ENCODE results near the gene SCYGR4. TPM values are rescaled to one million over a fixed set of nuclear protein-coding genes. Genes with fewer than 3 reads are reported as not detected.

Gene SCYGR4
- total RNA-seq, 1 experiment from 2014 or later = not detected

DNA sequence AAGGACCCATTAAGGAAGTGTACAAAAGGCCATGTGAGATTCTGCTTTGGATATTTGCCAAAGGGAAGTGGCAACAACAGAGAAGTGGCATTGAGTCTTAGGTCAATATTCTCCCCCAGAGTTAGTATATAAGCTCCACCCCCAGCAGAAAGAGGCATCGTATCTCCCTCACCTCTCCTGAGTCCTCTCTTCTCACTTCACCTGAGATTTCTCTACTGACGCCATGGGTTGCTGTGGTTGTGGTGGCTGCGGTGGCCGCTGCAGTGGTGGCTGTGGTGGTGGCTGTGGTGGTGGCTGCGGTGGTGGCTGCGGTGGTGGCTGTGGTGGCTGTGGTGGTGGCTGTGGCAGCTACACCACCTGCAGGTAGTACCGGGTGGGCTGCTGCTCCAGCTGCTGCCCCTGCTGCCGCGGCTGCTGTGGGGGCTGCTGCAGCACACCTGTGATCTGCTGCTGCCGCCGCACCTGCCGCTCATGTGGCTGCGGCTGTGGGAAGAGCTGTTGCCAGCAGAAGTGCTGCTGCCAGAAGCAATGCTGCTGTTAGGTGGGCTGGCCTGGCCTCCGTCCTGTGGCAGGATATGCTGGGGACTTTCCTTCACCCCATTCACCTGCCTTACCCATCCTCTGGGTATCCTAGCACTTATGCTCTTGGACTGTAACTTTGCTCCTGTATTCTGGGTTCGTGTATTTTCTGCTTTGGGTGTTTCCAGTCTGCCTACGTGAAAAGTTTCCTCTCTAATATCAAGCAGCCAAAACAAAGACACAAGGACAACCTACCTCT lies 8.5 kb upstream of the SCYGR4 start:
- H3K36me3 ChIP-seq = no peaks in the 10 kb centered on the region
- no peaks in the 10 kb centered on the region for H3K9me3 ChIP-seq
- H3K27me3 ChIP-seq = no peaks in the 10 kb centered on the region
- no peak for DNase-seq
- no peak overlapping the region for H3K4me3 ChIP-seq

DNA sequence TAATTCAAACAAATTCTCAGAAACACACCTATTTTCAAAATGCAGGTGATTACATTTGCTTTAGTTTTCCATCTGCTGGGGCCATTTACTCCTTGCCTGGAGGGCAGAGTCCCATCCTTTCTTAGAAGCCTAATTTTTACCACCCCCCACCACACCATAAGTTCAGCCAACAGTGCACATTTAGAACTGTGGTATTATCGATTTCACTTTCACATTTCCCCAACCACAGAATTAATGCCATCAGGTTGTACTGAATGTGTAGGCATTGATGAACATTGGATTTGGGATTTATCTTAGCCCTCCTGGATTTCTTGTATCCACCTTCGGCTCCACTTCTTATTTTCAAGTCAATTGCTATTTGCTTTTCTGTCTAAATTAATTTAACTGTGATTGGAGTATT lies 7.2 kb upstream of the SCYGR4 start:
- Histone ChIP-seq H3K4me3 (no peak overlapping the region), H3K27me3 (no peaks in the 10 kb centered on the region), H3K36me3 (no peaks in the 10 kb centered on the region), H3K9me3 (no peaks in the 10 kb centered on the region)
- DNase-seq = no peak

DNA sequence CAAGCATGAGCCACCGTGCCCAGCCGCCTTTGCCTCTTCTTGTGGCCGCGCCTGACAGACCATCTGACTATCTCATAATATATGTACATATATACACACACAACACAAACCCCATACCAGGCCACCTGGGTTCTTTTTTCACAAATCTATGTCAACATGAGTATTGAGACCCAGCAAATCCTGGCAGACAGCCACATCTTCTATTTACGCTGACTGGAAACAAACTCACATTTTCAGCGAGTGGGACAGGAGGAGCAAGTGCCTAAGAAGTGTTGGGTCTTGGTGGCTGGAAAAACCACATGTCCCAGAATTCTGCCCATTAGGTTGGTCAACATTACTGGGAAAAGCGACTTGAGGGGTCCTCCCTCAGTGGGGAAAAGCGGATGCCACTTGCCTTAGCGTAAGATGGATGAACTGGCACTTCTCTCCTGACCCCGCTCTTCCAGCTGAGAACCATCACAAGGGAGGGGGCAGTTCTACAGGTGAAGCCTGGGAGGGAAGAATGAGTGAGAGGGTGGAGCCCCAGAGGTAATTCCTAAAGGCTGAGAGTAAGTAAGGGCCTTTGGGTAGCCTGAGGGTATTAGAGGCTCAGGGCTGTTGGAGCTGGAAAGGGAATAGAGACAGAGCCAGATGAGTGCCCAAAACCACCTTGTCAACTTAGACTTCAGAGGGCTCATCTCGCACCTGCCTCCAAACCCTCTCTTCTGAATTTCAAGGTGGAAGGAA lies 4.6 kb upstream of the SCYGR4 start:
- no peak for DNase-seq
- Histone ChIP-seq H3K36me3 (no peaks in the 10 kb centered on the region), H3K27me3 (no peaks in the 10 kb centered on the region), H3K9me3 (no peaks in the 10 kb centered on the region), H3K4me3 (no peak overlapping the region)

DNA sequence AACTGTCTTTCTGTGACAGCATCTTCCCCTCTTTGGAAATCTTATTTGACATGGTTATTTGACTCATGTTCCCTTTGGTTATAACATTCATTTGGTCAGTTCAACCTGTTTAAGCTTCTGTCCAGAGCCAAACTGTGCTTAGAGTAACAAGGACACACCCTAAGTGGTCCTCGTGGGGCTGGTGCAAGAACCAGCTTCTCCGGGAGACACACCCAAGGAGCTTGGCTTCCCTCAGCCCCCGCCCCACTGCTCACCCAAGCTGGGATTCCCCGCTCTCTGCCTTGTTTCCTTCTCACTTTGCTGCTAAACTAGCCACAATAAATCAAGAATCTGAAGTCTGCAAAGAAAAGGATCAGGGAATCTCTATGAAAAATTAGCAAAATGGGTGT lies 4.0 kb upstream of the SCYGR4 start:
- no peak for DNase-seq
- H3K4me3 ChIP-seq = no peak overlapping the region
- no peaks in the 10 kb centered on the region for H3K27me3 ChIP-seq
- H3K36me3 ChIP-seq = no peaks in the 10 kb centered on the region
- H3K9me3 ChIP-seq = no peaks in the 10 kb centered on the region

DNA sequence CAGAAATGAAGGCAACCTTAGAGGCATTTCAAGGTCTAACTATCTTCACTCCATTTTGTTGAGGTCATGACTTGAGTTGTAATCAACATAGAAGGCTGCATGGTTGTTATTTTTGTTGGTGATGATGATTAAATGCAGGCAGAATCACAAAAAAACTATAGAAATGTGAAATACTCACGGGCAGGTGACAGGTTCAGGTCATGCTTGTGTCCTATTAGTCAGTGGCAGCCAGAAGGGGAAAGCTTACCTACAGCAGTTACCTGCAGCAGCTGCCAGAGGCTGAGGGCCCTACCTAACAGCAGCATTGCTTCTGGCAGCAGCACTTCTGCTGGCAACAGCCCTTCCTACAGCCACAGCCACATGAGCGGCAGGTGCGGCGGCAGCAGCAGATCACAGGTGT lies 3.1 kb upstream of the SCYGR4 start:
- no peaks in the 10 kb centered on the region for H3K9me3 ChIP-seq
- H3K36me3 ChIP-seq = no peaks in the 10 kb centered on the region
- H3K27me3 ChIP-seq = no peaks in the 10 kb centered on the region
- no peak for DNase-seq
- H3K4me3 ChIP-seq = no peak overlapping the region

DNA sequence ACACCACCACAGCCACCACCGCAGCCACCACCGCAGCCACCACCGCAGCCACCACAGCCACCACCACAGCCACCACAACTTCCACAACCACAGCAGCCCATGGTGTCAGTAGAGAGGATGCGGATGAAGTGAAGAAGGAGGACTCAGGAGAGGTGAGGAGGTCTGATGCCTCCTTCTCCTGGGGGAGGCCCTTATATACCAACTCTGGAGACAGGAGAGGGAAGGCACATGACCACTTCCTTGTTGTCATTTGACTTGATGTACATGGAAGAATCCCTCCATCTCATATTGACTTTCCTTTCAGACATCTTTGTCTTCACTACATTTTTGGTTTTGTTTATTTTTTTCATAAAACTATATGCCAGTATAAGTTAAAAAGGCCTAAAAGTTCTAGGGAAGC lies 2.6 kb upstream of the SCYGR4 start, which contains the start of gene SCYGR3:
Gene SCYGR3 (minus strand): TSS at position 101 of the 400 bp plus-strand sequence. CDS start 0 bp downstream, at position 101.
- H3K36me3 ChIP-seq = no peaks in the 10 kb centered on the region
- no peak for DNase-seq

DNA sequence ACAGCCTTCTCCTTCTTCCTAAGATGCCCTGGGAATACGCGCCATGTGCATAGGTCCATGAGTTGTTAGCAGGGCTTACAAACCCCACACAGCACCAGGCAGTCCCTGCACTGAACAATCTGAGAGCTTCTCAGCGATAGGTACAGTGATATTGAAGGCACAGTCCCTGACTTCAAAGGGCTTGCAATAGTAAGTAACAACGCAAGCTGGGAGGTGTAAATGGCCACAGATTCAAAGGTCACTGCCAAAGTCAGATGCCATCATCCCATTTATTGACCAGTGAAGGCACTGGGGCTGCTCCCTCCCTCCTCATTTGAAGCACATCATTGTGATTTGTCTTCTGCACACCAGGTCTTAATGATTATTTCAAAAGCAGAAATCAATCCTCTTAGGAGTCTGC lies 2.1 kb upstream of the SCYGR4 start:
- Histone ChIP-seq H3K27me3 (no peaks in the 10 kb centered on the region), H3K9me3 (no peaks in the 10 kb centered on the region), H3K4me3 (no peak overlapping the region), H3K36me3 (no peaks in the 10 kb centered on the region)
- no peak for DNase-seq

More for the DNA sequence above, 2.6 kb upstream of the SCYGR4 start, which contains the start of gene SCYGR3:
- no peaks in the 10 kb centered on the region for H3K27me3 ChIP-seq
- H3K9me3 ChIP-seq = no peaks in the 10 kb centered on the region
- no peak within 1 kb of the TSS for H3K4me3 ChIP-seq

DNA sequence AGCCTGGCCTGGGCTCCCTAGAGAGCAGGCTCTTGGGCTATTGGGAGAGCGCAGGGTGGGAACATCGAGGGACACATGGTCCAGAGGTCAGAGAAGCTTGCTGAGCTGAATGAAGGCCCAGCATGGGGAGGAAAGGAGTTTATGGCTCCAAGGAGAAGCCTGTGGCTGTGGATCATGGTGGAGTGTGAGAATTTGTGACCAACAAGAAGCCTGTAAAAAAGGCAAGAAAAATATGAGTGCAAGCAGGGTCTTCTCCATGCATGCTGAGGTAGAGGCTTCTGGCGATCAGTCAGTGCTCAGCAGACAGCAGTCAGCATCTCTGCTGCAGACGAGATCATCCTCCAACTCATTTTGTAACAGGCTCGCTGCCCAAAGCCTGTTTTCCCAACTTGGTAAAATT lies 1.4 kb upstream of the SCYGR4 start:
- no peaks in the 10 kb centered on the region for H3K27me3 ChIP-seq
- H3K9me3 ChIP-seq = no peaks in the 10 kb centered on the region
- DNase-seq = no peak
- no peaks in the 10 kb centered on the region for H3K36me3 ChIP-seq
- no peak overlapping the region for H3K4me3 ChIP-seq

DNA sequence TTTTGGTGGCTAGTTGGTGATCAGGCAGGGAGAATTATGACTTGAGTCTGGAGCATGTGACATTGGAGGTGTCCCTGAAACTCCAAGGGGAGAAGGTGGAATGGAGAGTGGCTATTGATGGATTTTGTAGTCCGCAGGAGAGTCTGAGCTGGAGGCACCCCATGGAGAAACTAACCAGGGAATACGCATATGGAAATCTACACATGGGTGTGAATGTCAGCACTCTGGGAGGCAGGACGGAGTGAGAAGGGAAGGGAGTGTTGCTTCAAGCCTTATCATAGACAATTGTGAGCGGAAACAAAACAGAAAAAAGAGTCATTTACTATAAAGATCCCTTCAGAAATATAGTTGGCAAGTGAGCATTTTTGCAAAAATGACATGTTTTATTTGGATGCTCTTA lies 667 bp upstream of the SCYGR4 start:
- Histone ChIP-seq H3K4me3 (no peak overlapping the region), H3K27me3 (no peaks in the 10 kb centered on the region)
- no peak for DNase-seq

DNA sequence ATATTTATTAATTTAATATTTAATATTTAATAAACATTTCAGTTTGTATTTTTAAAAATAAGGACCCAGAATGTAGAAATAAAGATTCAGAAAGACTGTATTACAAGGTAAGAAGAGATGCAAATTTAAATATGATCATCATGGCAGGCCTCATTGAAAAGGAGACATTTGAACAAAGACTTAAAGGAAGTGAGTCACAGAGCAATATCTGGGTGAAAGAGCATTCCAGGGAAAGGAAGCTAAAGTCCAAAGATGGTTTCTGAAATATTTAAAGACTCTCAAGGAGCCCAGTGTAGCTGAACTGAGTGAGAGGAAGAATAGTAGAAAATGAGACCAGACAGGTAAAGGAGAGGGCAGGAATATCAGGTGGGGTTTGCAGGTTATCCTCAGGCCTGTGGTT lies 5.9 kb downstream of the SCYGR4 start:
- Histone ChIP-seq H3K27me3 (no peaks in the 10 kb centered on the region), H3K36me3 (no peaks in the 10 kb centered on the region), H3K9me3 (peaks cover 4% of the 10 kb centered on the region), H3K4me3 (no peak overlapping the region)
- no peak for DNase-seq

More for the DNA sequence above, 667 bp upstream of the SCYGR4 start:
- Histone ChIP-seq H3K9me3 (no peaks in the 10 kb centered on the region), H3K36me3 (no peaks in the 10 kb centered on the region)

DNA sequence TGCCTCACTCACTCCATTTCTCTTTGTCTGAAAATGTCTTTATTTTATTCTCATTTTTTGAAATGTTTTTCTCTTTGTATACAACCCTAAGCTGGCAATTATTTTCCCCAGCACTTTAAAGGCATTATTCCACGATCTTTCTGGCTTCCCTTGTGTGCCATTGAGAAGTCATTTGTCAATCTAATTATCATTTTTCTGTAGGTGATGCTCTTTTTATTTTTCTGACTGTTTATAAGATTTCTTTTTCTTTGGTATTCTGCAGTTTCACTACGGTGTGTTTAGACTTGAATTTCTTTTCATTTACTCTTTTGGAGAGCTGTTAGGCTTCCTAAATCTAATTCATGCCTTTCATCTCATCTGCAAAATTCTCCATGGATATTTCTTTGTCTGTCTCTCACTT lies 8.1 kb downstream of the SCYGR4 start:
- H3K9me3 ChIP-seq = peaks cover 4% of the 10 kb centered on the region
- H3K27me3 ChIP-seq = no peaks in the 10 kb centered on the region

DNA sequence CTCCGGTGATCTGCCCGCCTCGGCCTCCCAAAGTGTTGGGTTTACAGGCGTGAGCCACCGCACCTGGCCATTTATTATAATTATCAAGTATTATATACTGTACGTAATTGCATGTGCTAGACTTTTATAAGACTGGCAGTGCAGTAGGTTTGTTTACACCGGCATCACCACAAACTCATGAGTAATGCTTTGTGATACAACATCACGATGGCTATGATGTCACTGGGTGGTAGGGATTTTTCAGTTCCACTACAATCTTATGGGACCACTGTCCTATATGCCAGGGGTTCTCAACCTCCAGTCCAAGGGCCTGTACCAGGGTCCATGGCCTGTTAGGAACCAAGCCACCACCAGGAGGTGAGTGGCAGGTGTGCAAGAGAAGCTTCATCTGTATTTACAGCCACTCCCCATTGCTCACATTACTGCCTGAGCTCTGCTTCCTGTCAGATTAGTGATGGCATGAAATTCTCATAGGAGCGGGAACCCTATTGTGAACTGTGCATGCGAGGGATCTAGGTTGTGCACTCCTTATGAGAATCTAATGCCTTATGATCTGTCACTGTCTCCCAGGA lies 9.4 kb downstream of the SCYGR4 start:
- peaks cover 4% of the 10 kb centered on the region for H3K9me3 ChIP-seq
- H3K27me3 ChIP-seq = no peaks in the 10 kb centered on the region
- no peak overlapping the region for H3K4me3 ChIP-seq
- DNase-seq = no peak
- no peaks in the 10 kb centered on the region for H3K36me3 ChIP-seq

More for the DNA sequence above, 8.1 kb downstream of the SCYGR4 start:
- DNase-seq = no peak
- H3K36me3 ChIP-seq = no peaks in the 10 kb centered on the region
- H3K4me3 ChIP-seq = no peak overlapping the region

DNA sequence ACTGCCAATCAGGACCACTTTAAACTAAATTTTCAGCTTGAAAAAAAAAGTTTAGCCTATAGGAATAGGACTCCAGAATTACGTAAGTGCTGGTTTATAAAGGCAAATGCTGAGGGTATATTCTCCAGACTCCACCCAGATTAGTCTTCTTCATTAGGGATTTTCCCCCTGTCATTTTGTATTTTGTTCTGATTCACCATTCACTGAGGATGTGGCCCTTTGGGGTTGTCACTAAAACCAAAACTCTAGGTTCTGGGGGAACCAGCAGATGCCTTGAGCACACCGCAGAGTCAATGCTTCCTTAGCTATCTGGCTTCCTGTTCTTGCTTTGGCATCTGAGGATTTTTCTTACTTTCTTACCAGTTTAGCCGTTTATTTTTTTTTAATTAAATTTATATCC lies 10.5 kb downstream of the SCYGR4 start:
- Histone ChIP-seq H3K9me3 (peaks cover 1% of the 10 kb centered on the region), H3K4me3 (no peak overlapping the region), H3K27me3 (no peaks in the 10 kb centered on the region), H3K36me3 (no peaks in the 10 kb centered on the region)
- DNase-seq = no peak

DNA sequence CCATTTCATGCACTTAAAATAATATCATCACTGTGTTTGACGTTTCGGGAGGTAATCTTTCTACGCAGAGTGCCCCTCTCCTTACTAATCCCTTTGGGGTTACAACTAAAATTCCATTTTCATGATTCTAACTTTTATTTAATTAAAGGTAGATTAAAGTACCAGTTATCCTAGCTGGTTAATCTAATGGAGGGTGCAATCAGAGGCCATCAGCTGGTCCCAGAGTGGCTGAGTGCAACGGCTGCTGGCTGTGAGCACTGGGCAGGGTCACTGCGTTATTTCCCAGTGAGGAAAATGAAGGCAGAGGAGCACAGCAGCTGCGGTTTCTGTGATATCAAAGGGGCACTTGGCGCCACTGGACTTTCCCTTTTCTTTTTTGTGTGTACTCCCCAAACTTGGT lies 12.1 kb downstream of the SCYGR4 start:
- Histone ChIP-seq H3K27me3 (no peaks in the 10 kb centered on the region), H3K36me3 (no peaks in the 10 kb centered on the region), H3K9me3 (no peaks in the 10 kb centered on the region), H3K4me3 (no peak overlapping the region)
- DNase-seq = no peak

DNA sequence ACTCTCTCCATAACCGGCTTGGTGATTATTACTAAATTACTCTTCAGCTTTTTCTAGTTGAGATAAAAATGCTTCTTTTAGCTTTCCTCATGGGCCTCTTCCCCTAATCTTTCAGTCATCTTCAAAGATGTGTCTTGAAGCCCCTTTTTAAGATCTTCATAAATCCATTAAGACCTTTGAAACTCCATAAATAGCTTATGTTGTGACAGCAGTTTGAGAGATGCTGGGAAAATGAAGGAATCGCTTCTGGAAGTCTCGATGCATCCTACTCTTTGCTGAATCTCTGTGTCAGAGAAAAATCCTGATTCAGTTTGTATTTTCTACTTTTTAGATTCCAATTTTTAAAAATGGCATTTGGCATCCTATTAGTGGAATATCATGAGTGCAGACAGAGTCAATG lies 13.0 kb downstream of the SCYGR4 start:
- no peak for DNase-seq
- H3K9me3 ChIP-seq = no peaks in the 10 kb centered on the region
- H3K27me3 ChIP-seq = no peaks in the 10 kb centered on the region
- no peak overlapping the region for H3K4me3 ChIP-seq
- H3K36me3 ChIP-seq = no peaks in the 10 kb centered on the region

DNA sequence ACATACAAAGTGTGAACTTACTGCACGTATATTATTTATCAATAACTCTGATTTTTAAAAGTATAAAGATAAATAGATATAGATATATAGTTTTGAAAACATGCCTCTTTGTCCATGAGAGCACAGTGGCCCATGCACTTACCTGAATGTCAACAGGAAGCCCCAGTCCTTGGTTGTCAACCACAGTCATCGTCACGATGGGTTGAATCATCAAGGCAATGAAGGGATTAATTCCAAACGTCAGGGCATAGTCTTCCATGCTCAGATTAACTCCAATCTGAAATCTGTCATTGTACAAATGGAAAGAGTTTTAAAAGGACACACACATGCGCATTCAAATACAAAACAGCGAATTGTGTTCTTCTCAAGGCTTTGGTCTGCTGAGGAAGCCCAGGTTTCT lies 15.5 kb downstream of the SCYGR4 start:
- no peak for DNase-seq
- Histone ChIP-seq H3K9me3 (no peaks in the 10 kb centered on the region), H3K36me3 (no peaks in the 10 kb centered on the region), H3K4me3 (no peak overlapping the region), H3K27me3 (no peaks in the 10 kb centered on the region)

DNA sequence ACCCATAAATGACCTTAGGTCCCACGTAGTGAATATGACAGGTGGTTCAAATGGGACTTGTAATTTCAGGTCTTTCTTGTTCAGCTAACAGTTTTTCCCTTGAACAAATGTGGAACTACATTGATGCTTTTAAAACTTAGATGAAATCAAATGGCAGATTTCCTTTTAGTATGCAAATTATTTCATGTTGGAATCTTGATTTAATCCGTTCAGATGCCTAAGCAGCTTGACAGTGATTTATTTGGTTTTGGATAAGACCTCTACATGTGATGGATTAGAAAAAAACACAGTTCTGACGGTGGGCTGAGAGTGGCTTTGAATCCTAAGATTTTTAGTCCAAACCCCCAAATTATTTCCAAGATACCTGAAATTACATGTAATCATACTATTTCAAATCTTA lies 16.9 kb downstream of the SCYGR4 start:
- Histone ChIP-seq H3K36me3 (no peaks in the 10 kb centered on the region), H3K9me3 (no peaks in the 10 kb centered on the region), H3K27me3 (no peaks in the 10 kb centered on the region), H3K4me3 (no peak overlapping the region)
- no peak for DNase-seq

DNA sequence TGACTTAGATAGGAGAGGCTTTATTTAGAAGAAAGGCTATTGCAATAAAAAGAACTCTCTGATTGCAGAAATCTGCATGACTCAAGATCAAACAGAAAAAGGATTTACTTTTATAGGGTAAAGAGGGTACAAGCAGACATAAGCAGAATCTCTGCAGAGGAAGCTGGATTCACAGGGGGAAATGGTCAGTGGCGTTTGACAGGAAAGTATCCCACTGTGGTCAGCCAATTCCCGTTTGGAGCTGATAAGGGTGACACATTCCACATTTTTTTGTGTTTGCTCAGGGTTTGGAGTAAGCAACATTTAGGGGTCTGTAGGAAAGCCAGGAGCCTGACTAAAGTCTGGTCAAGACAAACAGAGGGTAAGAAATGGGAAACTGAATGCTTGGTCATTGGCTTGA lies 25.4 kb downstream of the SCYGR4 start:
- Histone ChIP-seq H3K9me3 (no peaks in the 10 kb centered on the region), H3K4me3 (no peak overlapping the region), H3K27me3 (no peaks in the 10 kb centered on the region), H3K36me3 (no peaks in the 10 kb centered on the region)
- no peak for DNase-seq
